Vagina (tissue), 2 donors: Measurements from ENCODE around the gene INTS15.

Experiments used
- CTCF ChIP-seq, 3 experiments: fragments of 450-650 bp in 2 of 3; fragments of 200-600 bp in 1 of 3; sonication (generic) in 1 of 3; IDR thresholded peaks; one replicate each; pipeline ENCODE4 v1.5.1; 2017 to 2019; ENCODE audit warnings: antibody characterized with exemption in 3 of 3, mild to moderate bottlenecking in 2 of 3, moderate library complexity in 2 of 3
- POLR2AphosphoS5 ChIP-seq, 2 donors: sonication (generic); formaldehyde crosslinking; IDR thresholded peaks; one replicate each; pipeline ENCODE4 v1.9.0; 2017; ENCODE audit warnings: antibody characterized with exemption in 2 of 2, mild to moderate bottlenecking in 2 of 2, low read depth in 1 of 2; ENCODE audit not compliant: insufficient read depth in 1 of 2

GRCh38 chr7:6608794-6609193 is 19.0 kb downstream of the INTS15 start:
- TF ChIP-seq CTCF (IDR thresholded peaks at IDR 0.05): no peak
- TF ChIP-seq POLR2AphosphoS5 (IDR thresholded peaks at IDR 0.05; ENCODE audit: insufficient read depth in 1 of 2, low read depth in 1 of 2): no peak
